Erythroblast (primary cell): ENCODE data around the gene GRIP2.

Experiments
- GATA1 ChIP-seq: IDR thresholded peaks from 2 replicates; pipeline ENCODE4 v1.6.1; 2011; ENCODE audit warnings: low read depth, mild to moderate bottlenecking, control low read depth, low read length, moderate library complexity
- POLR2A ChIP-seq: IDR thresholded peaks from 2 replicates; pipeline ENCODE4 v1.6.1; 2011; ENCODE audit warnings: mild to moderate bottlenecking, low read length

GRCh38 chr3:14512281-14512941 lies 27.7 kb downstream of the GRIP2 start:
- TF ChIP-seq POLR2A (no peak), GATA1 (no peak)
